Embryonic facial prominence (tissue), 1 donor: ENCODE data around the gene CNDP1.
A peak's percentile ranks its signal among the peaks of the same experiment; 100 is the strongest.

Source experiments
- DNase-seq: peaks from one replicate; pipeline ENCODE4 v3.0.0-alpha.2; 2016; ENCODE audit errors: extremely low spot score

CNDP1 gene

DNA sequence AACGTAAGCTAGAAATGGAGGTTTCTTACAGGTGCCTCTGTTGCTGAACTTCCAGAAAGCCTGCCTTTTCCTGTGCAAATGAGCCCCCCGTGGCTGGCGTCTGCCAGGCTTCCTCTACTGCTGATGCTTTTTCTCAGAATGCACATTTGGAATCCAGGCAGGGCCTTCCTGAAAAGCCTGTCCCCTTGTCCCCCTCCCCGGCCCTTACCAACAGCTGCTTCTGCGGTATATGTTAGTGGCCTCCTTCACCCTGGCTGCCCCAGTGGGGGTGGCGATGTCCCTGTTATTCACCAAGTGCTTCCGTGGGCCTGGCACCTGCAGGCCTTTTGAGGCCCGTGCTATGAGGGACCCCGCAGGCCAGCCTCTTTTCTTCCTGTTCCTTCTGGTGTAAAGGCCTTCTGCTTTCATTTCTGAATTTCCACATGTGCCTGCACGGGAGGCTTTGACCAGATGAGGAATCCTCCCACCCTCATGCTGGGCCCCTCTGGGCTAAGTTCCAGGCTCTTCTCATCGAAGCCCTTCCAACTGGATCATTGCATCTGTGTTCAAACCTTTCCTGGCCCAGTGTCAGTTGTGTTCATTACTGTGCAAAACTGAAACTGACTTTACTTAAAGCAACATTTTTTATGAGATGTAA, 27.7 kb upstream of the CNDP1 start:
- peak; percentile 25 for DNase-seq

DNA sequence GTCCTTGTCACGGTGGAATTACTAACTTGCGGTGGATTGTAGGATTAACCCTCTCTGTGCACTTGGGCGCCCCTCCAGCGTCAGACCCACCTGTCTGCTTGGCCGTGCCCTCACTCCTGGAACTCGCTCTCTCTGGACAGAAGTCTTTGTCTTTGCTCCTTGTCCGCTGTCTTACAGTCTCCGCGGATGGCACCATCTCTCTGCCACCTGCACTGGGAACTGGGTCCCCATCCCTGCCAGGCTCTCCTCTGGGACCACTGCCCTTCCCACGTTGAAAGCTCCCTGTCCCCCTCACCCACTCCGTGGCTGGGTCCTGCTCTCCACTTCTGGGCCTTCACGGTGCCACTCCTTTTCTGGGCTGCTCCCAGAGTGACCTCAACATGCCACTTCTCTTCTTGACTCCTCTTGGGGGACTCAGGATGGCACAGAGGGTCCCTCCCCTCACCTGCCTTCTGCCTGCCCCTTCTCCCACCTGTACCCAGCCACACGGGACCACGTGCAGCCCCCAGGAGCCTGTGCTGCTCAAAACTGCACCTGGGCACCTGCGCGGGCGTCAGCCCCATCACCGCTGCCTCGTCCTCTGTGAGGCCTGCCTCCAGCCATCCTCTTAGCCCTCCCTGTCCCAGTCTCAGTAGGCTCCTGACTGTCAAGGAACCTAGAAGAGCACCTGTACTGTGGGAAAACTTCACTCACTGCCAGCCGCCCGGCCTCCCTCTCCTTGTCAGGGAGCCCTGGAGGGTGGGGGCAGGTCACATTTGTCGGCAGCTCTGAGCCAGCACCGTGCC, 27.0 kb upstream of the CNDP1 start:
- no peak for DNase-seq

DNA sequence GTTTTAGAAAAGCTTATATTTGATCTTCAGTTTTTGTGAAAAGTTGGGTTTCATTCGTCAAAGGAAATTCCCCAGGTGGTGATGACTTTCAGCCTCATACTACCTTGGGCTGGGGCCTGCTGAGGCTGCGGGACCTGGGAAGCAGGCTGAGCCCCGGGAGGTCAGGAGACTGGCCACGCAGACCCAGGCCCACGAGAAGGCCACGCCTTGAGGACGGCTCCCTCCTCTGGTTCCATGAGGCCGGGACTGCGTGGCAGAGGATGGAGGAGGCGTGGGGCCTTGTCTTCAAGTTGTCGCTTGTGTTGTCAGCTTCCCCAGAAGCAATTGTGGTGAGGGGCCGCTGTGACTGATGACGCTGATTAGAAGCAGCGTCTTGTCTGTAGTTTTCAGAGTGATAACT, 26.4 kb upstream of the CNDP1 start:
- DNase-seq, result no peak

DNA sequence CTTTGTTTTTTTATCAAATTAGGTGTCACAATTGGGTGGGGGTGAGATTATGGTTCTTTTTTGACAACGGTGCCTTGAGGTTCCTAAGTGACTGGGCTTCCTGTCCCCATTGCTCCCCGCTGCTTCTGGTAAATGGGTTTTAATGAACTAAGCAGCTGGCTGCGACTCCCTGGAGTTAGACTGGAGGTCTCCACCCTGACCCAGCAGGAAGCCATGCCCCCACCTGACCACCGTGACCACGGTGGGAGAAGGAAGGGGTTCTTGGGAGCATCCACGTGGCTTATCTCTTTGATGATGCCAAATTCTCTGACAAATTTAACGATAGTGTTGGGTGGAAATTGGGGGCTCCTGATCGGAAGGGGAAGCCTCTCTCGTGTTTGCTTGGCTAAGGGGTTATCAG, 25.9 kb upstream of the CNDP1 start:
- no peak for DNase-seq

DNA sequence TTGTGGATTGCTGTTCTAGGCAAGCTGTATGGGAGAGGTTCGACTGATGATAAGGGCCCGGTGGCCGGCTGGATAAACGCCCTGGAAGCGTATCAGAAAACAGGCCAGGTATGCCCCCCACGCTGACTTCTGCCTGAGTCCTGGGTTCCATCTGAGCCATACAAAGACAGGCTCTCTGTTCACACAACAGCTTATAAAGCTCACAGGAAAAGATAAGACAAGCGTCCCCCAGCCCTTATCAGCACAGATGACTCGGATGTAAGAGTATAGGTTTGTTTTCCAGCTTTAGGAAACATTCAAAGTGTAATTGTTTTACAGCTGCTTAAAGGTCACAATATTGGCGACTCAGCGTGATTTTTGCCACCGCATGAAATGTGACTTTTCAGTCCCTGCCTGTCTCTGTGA, 25.5 kb upstream of the CNDP1 start:
- DNase-seq, result no peak

DNA sequence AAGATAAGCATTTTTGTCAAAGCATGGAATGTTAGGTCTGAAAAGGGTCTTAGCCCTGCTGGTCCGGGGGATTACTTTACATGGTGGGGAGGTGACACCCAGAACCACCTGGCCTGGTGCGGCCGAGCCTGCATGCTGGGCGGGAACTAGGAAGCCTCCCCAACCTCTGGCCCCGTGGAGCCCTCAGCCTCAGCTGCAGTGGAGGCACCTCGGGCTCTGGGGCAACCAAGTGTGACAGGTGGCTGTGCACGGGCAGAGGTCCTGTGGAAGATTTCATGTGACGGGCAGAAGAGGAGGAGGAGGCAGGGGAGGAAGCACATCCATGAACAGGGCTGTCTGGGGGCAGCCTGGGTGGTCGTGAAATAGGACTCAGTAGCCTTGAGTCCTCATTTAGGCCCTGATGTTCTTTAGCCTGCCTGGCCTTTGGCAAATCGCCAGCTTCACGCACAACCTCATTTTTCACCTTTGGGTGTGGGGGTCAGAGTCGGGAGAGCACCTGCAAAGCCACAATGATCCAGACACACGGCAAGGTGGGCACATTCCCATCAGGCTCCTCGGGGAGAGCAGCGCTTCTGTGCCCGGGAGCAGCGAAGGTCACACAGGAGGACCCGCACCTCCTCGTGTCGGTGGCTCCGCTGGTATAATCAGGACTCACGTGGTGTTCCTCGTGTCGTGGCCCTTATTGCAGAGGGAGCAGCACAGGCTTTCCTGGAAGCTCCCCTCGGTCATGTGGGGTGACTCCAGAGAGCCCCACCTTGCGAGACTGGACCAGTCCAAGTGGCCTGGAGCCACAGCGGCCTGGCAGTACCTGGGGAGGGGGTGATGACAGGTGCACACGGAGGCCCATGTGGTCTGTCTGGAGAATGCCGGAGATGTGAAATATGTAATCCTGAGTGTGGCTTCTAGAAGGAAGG, 24.2 kb upstream of the CNDP1 start:
- DNase-seq, result no peak

DNA sequence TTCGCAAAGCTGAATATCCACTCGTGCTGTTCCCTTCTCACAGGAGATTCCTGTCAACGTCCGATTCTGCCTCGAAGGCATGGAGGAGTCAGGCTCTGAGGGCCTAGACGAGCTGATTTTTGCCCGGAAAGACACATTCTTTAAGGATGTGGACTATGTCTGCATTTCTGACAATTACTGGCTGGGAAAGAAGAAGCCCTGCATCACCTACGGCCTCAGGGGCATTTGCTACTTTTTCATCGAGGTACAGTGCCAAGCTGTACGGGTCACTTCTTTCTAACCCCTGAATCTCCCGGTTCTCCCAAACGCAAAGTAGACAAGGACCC, 23.6 kb upstream of the CNDP1 start:
- DNase-seq, result no peak

DNA sequence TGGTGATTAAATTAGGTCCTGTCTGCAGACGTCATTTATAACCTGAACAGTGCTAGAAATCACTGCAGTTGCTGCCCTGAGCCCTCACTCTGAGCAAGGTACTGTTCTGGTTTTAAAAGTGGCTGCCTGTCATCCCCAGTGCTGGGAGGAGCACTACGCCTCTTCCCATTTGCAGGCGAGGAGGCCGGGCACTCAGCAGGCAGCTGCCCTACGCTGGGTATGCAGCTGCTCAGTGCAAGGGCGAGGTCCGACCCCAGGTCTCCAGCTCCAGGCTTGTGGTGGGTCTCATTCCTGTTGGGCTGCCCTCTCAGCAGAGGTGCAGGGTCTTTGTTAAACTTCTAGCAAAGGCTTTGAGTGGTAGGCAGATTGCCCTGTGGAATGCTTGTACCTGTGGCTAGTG, 22.5 kb upstream of the CNDP1 start:
- DNase-seq, result no peak

DNA sequence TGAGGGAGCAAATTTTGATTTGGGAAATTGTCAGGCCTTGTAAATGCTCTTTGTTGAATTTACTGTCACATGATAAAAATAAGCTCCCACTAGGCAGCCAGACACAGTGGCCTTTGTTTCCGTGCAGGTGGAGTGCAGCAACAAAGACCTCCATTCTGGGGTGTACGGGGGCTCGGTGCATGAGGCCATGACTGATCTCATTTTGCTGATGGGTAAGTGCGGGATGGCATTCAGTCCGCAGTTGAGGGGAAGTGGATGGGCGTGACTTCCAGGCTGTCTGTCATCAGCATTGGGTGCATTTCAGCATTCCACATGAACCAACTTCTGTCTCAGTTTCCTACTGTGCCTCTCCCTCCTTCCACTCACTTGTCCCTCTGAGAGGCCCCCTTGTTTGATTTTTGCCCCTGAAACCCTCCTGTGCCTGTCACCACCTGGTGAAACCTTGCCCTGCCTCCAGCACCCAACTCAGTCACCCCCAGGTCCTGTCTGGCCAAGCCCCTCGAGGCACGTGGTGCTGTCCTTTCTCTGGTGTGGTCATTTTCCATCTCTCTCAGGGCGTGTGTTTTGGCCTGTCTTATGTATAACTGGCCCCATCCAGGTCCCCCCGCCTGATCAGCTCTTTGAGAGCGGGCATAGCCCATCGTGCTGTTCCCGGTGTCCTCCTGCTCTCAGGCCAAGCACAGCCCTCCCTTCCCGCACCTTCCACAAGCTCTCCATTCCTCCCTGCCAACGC, 21.8 kb upstream of the CNDP1 start:
- DNase-seq, result no peak

DNA sequence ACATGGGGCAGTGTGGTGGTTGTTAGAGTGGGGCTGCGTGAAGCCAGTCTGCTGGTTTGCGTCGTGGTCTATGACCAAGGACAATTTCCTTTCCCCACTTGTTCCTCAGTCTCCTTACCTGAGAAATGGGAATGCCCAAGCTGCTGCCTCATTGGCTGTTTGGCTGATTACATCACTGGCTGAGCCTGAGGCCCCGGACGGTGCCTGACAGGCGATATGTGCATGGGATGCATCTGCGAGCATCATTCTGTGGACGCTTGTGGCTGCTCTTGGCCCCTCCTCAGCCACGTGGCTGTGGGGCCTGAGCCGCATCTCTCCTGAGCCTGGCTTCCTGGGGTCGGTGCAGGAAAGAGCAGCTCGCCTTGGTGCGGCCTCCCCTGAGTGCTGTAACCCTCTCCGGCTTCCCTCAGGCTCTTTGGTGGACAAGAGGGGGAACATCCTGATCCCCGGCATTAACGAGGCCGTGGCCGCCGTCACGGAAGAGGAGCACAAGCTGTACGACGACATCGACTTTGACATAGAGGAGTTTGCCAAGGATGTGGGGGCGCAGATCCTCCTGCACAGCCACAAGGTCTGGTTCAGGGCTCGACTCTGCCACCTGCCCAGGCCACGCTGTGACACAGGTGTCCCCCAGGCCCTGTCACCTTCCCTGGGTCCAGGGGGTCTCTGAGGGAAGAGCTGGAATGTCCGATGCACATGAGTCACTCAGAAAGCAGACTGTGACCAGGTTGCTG, 21.0 kb upstream of the CNDP1 start:
- no peak for DNase-seq

DNA sequence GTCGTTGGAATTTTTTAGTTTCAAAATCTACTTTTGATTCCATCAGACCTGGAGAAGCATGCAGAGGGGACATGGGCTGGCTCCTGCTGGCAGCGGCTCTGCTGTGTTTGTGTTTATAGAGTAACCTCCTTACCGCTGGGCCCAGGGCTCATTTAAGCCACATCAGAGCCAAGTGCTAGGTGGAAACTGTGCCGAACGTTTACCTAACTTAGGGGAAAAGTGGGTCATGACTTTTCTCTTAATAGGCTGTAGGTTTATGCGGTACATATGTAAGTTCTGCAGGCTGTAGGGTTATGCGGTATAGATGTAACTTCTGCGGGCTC, 20.5 kb upstream of the CNDP1 start:
- DNase-seq, result no peak

DNA sequence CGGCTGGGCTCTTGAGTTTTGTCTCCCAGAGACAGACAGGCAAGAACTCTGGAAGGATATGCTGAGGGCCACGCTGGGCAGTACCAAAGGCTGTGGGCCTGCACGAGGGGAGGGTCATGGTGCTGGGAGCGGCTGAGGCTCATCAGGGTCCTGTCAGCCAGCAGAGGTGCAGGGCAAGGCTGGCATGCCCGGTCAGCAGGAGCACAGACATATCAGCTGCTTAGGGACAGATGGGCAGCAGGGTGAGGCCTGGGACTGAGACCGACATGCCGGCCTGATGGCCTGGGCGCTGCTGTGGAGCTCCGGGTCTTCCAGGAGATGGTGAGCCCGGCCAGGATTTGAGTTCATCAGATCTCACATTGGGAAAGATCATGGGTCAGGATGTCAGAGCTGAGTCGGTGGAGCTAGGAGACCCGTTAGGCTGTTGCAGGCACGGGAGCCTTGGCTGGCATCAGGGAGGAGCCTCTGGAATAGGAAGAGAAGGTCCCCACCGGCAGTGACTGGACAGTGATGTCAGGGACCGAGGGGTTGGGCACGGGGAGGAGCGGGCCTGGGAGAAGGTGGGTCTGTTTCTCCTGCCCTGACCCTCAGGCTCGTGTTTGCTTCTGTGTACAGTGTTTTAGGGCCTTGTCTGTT, 19.3 kb upstream of the CNDP1 start:
- no peak for DNase-seq

DNA sequence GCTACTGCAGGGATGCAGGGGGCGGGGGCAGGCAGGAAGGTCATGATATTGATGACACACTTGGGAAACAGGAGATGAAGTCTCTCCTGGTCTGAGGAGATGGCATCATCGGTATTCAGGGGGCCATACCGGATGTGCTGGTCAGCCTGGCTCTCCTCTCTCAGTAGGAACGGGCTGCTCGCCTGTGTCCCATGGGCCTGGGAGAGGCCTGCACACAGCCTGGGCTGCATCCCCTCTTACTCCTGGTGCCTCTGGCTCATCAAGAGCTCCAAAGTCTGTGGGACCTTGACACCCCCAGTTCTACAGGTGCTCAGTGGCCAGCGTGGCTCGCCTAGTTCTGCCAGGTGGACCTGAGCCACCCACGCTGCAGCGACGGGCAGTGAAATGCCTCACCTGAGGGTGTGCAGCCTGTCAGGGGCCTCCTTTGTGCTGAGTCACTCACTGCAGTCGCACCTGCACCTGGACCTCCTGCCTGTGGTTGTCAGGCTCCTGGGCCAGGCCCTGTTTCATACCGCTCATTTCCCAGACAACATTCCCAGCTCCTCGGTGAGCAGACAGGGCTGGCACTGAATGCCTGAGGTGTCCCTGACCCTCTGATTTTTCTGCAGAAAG, 18.6 kb upstream of the CNDP1 start:
- no peak for DNase-seq

DNA sequence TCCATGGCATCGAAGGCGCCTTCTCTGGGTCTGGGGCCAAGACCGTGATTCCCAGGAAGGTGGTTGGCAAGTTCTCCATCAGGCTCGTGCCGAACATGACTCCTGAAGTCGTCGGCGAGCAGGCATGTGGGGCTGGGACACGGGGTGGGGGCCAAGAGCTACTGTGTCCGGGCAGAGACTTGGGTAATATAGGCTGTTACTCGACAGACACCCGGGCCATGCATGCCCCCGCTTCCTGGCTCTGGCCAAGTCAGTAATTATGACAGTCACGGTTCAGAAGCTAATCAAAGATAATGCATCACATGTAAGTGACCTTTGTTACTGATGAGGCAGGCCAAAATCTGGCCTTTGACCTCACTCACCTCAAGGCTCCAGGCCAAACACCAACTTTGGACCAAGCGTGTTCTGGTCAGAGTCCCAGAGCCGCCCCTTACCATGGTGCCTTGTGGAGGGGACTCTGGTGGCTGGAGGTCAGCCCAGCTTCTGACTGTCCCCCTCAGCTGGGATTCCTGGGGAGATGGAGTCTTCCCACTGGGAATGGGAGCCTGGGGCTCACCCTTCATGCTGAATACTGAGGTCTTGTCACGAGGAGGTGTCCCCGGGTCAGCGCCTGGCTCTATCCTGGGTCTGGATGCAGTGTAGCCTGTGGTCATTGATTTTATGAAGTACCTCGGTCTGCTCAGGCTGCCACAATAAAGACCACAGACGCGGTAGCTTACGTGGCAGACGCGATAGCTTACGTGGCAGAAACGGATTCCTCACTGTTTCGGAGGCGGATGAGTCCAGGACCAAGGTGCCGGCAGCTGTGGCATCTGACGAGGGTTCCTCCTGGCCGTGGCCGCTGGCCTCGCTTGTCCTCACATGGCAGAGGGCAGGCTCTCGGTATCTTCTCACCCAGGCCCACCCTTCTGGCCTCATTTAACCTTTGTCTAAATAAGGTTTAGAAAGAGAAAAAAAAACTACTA, 17.7 kb upstream of the CNDP1 start:
- no peak for DNase-seq

DNA sequence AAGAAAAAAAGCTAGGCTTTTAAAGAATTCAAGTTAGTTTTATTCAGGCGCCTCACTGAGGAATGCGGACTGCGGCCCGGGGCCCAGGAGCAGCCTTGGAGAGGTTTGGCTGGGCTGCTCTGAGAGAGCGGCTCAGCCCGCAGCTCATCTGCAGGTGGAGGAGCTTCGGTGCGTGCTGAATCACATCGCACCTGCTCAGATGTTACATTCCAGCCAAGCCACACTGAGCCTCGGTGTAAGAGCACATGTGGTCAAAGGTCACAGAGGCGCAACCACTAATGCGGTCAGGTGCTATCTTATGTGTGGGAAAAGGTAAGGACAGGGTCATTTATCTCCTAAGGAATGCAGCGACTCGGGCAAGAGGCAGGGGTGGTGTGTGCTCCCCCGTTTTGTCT, 17.1 kb upstream of the CNDP1 start:
- DNase-seq, result no peak

DNA sequence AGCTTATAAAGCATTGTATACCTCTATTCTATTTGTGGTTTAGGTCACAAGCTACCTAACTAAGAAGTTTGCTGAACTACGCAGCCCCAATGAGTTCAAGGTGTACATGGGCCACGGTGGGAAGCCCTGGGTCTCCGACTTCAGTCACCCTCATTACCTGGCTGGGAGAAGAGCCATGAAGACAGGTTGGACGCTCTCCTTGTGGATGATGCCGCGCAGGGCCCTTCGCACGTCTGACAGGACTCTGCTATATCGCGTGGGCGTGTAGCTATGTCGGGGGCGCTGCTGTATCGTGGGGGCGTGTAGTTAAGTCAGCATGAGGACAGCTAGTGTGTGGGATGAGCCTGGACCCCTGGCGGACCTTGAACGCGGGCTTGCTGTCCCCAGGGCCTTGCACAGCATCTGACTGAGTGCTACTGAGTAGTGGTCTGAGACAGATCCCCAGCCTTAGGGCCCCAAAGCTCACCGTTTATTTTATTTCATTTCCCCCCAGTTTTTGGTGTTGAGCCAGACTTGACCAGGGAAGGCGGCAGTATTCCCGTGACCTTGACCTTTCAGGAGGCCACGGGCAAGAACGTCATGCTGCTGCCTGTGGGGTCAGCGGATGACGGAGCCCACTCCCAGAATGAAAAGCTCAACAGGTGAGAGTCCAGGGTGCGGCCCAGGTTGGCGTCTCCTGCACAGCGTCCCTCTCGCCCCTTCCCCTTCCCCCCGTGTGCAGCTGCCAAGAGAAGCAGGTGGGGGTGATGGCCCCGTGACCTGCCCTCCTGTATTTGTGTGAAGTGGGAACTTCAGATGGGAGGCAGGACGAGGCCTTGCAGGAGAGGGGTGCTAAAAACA, 15.6 kb upstream of the CNDP1 start:
- no peak for DNase-seq

DNA sequence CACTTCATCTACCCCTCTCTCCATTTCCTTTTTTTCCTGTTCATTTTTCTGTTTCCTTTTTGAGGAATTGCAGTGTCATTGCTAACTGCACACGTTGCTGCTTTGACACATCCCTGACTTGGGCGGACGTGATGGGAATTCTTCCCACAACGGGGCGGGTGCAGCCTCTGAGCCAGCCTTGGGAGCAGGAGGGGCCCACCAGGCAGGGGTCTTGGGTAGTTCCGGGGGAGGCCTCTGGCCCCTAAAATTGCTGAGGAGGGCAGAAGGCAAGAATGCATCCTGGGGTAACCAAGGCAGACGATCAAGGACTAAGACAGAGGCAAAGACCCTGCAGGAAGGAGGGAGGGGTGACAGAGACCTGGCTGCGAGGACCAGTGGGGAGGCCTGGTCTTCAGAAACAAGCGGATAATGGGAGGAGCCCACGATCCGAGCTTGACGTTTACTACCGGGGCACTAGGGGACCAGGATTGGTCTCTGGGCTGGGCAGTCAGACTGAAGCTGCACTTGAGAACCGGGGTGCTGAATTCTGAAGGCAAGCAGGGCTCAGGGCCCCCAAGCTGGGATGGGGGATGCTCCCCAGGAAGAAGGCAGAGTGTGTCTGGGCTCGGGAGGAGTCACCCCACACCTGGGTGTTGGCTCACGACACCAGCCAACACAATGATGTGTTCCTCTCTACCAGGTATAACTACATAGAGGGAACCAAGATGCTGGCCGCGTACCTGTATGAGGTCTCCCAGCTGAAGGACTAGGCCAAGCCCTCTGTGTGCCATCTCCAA, 14.8 kb upstream of the CNDP1 start:
- no peak for DNase-seq
